GM12878 (cell line): Measurements from ENCODE around the gene MED13L.

Experiments used
- FOS ChIP-seq: IDR thresholded peaks from 3 replicates; pipeline ENCODE4 v1.6.1; 2011; ENCODE audit warnings: borderline replicate concordance; ENCODE audit not compliant: insufficient read length; ENCODE audit errors: extremely low read depth
- NBN ChIP-seq: fragments of 450-650 bp; IDR thresholded peaks from 2 replicates; pipeline ENCODE4 v1.6.1; 2016
- NFIC ChIP-seq: IDR thresholded peaks from 2 replicates; pipeline ENCODE4 v1.6.1; 2012; ENCODE audit warnings: low read depth, mild to moderate bottlenecking, inconsistent platforms, low read length, moderate library complexity
- NFXL1 ChIP-seq: fragments of 450-650 bp; IDR thresholded peaks from 2 replicates; pipeline ENCODE4 v1.6.1; 2017; ENCODE audit warnings: antibody characterized with exemption, mild to moderate bottlenecking, borderline replicate concordance
- NRF1 ChIP-seq: conservative IDR thresholded peaks from 2 replicates; pipeline ENCODE4 v1.6.1; 2011; ENCODE audit warnings: mild to moderate bottlenecking, low read depth, low read length, improper control_type of control experiment
- PAX5 ChIP-seq: IDR thresholded peaks from 2 replicates; pipeline ENCODE4 v1.6.1; 2011; ENCODE audit warnings: low read depth, low read length, borderline replicate concordance
- PAX8 ChIP-seq: fragments of 450-650 bp; IDR thresholded peaks from 2 replicates; pipeline ENCODE4 v1.6.1; 2017; ENCODE audit warnings: mild to moderate bottlenecking, moderate library complexity
- SUZ12 ChIP-seq: fragments of 200-600 bp; sonication (generic); IDR thresholded peaks from one replicate; pipeline ENCODE4 v1.6.1; 2018; ENCODE audit warnings: antibody characterized with exemption, mild to moderate bottlenecking; ENCODE audit not compliant: unreplicated experiment
- TF ChIP-seq, protein P1 (sequence below), 3 experiments: IDR thresholded peaks in 2 of 3; conservative IDR thresholded peaks in 1 of 3; 2 replicates each; pipeline ENCODE4 v1.5.1; 2011; ENCODE audit warnings: low read depth in 3 of 3, low read length in 3 of 3, mild to moderate bottlenecking in 3 of 3, control low read depth in 2 of 3, moderate library complexity in 2 of 3, inconsistent platforms in 1 of 3, mixed read lengths in 1 of 3; ENCODE audit not compliant: control insufficient read depth in 2 of 3, insufficient read depth in 1 of 3; ENCODE audit errors: extremely low read depth in 1 of 3

DNA sequence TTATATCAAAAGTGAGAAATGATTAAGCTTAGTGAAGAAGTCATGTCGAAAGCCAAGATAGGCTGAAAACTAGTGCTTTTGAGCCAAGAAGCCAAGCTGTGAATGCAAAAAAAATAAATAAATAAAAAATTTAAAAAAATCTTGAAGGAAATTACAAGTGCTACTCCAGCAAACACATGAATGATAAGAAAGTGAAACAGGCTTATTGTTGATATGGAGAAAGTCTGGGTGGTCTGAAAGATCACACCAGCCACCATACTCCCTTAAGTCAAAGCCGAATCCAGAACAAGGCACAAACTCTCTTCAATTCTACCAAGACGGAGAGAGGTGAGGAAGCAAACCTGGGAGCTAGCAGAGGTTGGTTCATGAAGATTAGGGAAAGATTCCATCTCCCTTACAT is 49.7 kb downstream of the MED13L start:
- TF ChIP-seq, protein P1, sequence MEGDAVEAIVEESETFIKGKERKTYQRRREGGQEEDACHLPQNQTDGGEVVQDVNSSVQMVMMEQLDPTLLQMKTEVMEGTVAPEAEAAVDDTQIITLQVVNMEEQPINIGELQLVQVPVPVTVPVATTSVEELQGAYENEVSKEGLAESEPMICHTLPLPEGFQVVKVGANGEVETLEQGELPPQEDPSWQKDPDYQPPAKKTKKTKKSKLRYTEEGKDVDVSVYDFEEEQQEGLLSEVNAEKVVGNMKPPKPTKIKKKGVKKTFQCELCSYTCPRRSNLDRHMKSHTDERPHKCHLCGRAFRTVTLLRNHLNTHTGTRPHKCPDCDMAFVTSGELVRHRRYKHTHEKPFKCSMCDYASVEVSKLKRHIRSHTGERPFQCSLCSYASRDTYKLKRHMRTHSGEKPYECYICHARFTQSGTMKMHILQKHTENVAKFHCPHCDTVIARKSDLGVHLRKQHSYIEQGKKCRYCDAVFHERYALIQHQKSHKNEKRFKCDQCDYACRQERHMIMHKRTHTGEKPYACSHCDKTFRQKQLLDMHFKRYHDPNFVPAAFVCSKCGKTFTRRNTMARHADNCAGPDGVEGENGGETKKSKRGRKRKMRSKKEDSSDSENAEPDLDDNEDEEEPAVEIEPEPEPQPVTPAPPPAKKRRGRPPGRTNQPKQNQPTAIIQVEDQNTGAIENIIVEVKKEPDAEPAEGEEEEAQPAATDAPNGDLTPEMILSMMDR (IDR thresholded peaks at IDR 0.05 in 2 of 3, conservative IDR thresholded peaks at IDR 0.05 in 1 of 3; ENCODE audit: control insufficient read depth in 2 of 3, extremely low read depth in 1 of 3, insufficient read depth in 1 of 3, low read depth in 3 of 3, low read length in 3 of 3): no peak
- no peak for TF ChIP-seq NRF1
- TF ChIP-seq NFIC: no peak
- TF ChIP-seq NBN: no peak
- TF ChIP-seq PAX5: no peak
- TF ChIP-seq SUZ12: no peak
- TF ChIP-seq FOS: no peak
- no peak for TF ChIP-seq PAX8
- no peak for TF ChIP-seq NFXL1
